Ishikawa (cell line): ENCODE measurements around the gene ELL2.
A peak's percentile ranks its signal among the peaks of the same experiment; 100 is the strongest.

Experiments used
- CEBPB ChIP-seq: IDR thresholded peaks from 2 replicates; pipeline ENCODE4 v1.6.1; 2012
- CREB1 ChIP-seq: IDR thresholded peaks from 2 replicates; pipeline ENCODE4 v1.6.1; 2012; ENCODE audit warnings: low read depth
- EGR1 ChIP-seq: IDR thresholded peaks from 2 replicates; pipeline ENCODE4 v1.6.1; 2012
- EP300 ChIP-seq: IDR thresholded peaks from 2 replicates; pipeline ENCODE4 v1.6.1; 2012; ENCODE audit warnings: borderline replicate concordance
- FOXM1 ChIP-seq: IDR thresholded peaks from 2 replicates; pipeline ENCODE4 v1.6.1; 2012; ENCODE audit warnings: low read depth, borderline replicate concordance
- NFIC ChIP-seq: IDR thresholded peaks from 2 replicates; pipeline ENCODE4 v1.6.1; 2012
- RAD21 ChIP-seq: IDR thresholded peaks from 2 replicates; pipeline ENCODE4 v1.6.1; 2012; ENCODE audit warnings: low read depth
- TAF1 ChIP-seq: IDR thresholded peaks from 2 replicates; pipeline ENCODE4 v1.6.1; 2012; ENCODE audit warnings: low read depth, mild to moderate bottlenecking
- TCF12 ChIP-seq: IDR thresholded peaks from 2 replicates; pipeline ENCODE4 v1.6.1; 2012; ENCODE audit warnings: low read depth
- TEAD4 ChIP-seq: IDR thresholded peaks from 2 replicates; pipeline ENCODE4 v1.6.1; 2012
- YY1 ChIP-seq: IDR thresholded peaks from 2 replicates; pipeline ENCODE4 v1.6.1; 2012; ENCODE audit warnings: low read depth
- ZBTB7A ChIP-seq: IDR thresholded peaks from 2 replicates; pipeline ENCODE4 v1.6.1; 2012; ENCODE audit warnings: low read depth
- TF ChIP-seq, protein P1 (sequence below): IDR thresholded peaks from 2 replicates; pipeline ENCODE4 v1.6.1; 2012
- TF ChIP-seq, protein P2 (sequence below): IDR thresholded peaks from 2 replicates; pipeline ENCODE4 v1.6.1; 2012; ENCODE audit warnings: low read depth, mild to moderate bottlenecking
- TF ChIP-seq, protein P3 (sequence below): IDR thresholded peaks from 2 replicates; pipeline ENCODE4 v1.6.1; 2012

ELL2 gene

DNA sequence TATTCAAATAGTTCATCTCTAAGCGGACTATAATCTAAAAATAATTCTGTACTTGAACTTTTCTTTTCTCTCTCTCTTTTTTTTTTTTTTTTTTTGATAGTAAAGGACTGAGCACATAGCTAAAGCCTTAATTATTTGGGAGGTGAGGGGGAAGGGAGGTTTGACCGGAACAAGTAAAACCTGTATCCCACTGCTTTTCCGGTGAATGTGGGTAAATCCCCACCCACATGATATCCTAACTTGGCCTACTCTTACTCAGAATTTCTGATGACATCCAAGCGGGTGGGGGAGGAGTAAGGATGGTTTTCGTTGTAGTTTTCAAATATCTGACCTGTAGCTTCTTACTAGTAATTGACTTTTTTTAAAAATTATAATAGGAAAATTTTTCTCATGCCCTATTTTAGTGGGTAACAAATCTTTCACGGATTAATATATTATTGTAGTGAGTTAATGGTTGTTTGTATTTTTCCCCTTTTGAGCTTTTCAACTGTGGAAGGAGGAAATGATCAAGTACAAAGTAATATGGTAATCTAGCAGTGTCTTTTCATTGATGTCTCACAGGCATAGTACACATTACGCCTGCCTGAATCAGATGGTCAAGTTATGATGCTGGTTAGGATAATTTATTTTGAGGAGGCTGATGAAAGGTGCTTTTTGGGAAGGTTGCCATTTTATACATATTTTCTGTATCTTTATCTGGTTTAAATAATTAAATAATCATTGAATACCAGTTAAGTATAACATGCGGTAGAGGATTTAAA, 2.2 kb upstream of the ELL2 start:
- TF ChIP-seq, protein P1, sequence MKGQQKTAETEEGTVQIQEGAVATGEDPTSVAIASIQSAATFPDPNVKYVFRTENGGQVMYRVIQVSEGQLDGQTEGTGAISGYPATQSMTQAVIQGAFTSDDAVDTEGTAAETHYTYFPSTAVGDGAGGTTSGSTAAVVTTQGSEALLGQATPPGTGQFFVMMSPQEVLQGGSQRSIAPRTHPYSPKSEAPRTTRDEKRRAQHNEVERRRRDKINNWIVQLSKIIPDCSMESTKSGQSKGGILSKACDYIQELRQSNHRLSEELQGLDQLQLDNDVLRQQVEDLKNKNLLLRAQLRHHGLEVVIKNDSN, result no peak
- TF ChIP-seq CEBPB (no peak), TCF12 (no peak), EP300 (no peak), NFIC (no peak), FOXM1 (no peak), YY1 (no peak), TEAD4 (no peak), TAF1 (no peak), CREB1 (no peak), EGR1 (no peak), RAD21 (no peak), ZBTB7A (no peak)
- TF ChIP-seq, protein P2, sequence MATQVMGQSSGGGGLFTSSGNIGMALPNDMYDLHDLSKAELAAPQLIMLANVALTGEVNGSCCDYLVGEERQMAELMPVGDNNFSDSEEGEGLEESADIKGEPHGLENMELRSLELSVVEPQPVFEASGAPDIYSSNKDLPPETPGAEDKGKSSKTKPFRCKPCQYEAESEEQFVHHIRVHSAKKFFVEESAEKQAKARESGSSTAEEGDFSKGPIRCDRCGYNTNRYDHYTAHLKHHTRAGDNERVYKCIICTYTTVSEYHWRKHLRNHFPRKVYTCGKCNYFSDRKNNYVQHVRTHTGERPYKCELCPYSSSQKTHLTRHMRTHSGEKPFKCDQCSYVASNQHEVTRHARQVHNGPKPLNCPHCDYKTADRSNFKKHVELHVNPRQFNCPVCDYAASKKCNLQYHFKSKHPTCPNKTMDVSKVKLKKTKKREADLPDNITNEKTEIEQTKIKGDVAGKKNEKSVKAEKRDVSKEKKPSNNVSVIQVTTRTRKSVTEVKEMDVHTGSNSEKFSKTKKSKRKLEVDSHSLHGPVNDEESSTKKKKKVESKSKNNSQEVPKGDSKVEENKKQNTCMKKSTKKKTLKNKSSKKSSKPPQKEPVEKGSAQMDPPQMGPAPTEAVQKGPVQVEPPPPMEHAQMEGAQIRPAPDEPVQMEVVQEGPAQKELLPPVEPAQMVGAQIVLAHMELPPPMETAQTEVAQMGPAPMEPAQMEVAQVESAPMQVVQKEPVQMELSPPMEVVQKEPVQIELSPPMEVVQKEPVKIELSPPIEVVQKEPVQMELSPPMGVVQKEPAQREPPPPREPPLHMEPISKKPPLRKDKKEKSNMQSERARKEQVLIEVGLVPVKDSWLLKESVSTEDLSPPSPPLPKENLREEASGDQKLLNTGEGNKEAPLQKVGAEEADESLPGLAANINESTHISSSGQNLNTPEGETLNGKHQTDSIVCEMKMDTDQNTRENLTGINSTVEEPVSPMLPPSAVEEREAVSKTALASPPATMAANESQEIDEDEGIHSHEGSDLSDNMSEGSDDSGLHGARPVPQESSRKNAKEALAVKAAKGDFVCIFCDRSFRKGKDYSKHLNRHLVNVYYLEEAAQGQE, result no peak
- TF ChIP-seq, protein P3, sequence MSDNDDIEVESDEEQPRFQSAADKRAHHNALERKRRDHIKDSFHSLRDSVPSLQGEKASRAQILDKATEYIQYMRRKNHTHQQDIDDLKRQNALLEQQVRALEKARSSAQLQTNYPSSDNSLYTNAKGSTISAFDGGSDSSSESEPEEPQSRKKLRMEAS, result no peak

DNA sequence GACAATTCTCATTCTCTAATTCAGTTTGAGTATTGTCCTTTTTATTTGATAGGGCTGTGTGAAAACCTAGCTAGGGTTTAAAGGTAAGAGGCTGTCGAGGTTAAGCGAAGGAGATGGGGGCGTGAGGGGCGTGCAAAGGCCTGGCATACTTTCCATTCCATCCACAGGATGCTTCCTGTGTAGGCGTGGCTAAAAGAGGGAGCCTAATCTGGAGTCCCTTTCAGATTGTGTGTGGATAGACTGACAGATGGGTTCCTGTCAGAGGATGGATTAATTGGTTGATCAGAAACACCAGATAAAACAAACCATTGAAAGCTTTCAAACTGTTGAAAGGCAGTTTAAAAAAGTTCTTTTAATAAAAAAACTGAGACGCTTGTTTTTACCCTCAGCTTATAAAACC, 1.1 kb upstream of the ELL2 start:
- TF ChIP-seq CEBPB (no peak), TEAD4 (peak; percentile 18; the same call in 1 of the 2 replicates)

DNA sequence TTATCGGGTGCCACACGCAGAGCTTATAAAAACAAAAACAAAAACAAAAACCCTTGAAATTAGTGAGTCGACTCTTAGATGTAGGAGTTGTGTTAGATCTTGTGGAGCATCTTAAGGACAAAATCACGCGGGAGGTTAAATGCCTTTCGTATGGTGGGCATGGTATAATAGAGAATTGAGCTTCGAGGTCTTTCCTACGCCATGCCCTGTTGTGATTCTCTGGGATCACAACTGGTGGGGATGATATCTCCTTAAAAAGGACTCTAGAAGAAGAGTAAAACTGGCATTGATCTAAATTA, 773 bp upstream of the ELL2 start:
- no peak for TF ChIP-seq NFIC
- TF ChIP-seq CREB1, result no peak
- no peak for TF ChIP-seq CEBPB
- TF ChIP-seq ZBTB7A, result no peak
- TF ChIP-seq EGR1, result no peak
- no peak for TF ChIP-seq TAF1
- no peak for TF ChIP-seq YY1
- no peak for TF ChIP-seq RAD21
- TF ChIP-seq, protein P1, result no peak
- TF ChIP-seq, protein P2, result no peak

DNA sequence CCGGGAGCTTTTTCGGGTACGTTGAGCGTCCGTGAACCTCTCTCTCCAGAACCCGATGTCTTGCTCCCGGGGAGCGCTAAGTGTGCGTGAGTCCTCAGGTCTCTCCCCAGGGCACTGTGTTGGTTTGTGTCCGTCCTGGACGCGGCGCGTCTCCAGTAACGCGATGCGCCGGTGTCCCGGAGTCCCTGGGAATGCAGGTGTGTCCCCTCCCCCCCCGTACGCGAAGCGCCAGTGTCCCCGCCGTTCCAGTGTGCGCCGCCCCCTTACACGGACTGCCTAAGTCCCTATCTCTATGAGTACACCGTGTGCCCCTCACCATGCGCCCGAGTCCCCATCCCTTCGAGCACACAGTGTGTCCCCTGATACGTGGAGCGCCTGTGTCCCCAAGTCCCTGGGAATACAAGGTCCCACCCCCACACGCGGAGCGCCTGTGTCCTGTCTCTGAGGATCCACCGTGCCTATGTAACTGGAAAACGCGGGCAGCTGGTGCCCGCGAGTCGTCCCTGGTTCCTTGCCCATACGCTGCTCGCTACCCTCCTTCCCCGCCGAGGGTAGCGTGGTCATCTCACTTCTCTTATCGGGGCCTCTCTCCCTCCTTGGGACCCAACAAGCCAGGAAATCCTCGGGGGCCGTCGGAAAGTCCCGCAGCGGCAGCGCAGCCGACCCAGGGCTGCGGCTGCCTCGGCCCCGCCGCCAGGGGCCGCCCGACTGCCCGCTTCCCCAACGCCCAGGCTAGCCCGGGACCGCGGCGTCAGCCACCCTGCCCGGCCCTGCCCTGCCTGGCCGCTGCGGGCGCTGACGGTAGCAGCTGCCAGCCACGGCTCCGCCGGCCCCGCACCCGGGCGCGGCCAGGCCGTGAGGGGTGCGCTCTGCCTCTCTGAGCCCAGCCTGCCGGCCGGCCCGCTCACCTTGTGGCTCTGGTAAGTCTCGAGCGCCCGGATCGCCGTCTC, 709 bp downstream of the ELL2 start:
- TF ChIP-seq EP300 (no peak), RAD21 (peak; percentile 38; the same call in 1 of the 2 replicates), NFIC (no peak), ZBTB7A (peak; percentile 13; the same call in 1 of the 2 replicates), EGR1 (no peak), TEAD4 (peak; percentile 11; the same call in 1 of the 2 replicates), YY1 (no peak), TAF1 (no peak), TCF12 (no peak), CREB1 (no peak), CEBPB (no peak)
- TF ChIP-seq, protein P1, result no peak
- TF ChIP-seq, protein P2, result no peak
